HG03159 (cell line): Measurements from ENCODE around the gene WNT4.
"Not testable (repeated sequence)": the region's sequence is repeated elsewhere in the genome, so short reads cannot be mapped to it uniquely, and the experiment has no call there.

Experiments used
- ATAC-seq: cut with Tn5 transposase; IDR thresholded peaks from one replicate; pipeline ENCODE4 v1.9.1; 2021; ENCODE audit warnings: mild to moderate bottlenecking, moderate library complexity; ENCODE audit not compliant: unreplicated experiment

Gene WNT4

DNA sequence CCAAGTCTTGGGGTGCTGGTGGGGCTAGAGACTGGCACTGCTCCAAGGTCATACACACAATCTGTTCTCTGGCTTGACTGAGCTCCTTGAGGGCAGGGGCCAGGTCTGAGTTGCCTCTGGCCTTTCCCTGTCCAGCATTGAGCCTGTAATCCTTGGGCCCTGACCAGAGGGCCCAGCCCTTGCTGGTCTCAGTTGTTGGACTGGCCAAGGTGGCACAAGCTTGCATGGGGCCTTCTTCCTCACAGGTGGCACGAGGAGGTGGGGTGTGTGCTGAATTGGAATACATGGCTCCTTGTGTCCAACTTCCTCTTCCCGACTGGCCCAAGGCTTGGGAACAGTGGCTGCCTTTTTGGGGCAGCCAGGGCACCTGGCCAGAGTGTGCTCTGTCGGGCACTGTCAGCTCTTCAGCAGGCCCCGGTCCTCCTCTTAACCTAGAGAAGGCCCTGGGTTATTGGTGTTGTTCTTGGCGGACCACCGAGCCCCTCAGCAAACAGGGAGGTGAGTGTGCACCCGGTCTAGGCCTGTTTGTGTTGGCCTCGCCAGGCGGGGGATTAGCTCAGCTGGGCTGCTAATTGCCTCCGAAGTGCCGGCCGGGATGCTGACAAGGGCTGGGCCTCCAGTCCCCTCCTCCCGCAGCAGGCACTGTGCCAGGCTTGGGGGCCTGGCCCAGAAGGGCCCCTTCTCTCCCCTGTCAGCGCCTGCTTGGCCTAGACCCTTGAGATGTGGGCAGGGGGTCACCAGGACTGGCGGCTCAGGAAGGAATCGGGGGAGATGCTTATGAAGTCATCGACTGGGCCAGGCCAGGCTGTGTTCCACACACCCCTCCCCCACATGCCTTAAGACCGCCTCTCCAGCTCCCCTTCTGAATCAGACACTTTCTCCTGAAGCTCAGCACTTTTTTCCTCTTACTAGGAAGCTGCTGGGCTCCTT is 28.5 kb downstream of the WNT4 start:
- ATAC-seq: no peak

DNA sequence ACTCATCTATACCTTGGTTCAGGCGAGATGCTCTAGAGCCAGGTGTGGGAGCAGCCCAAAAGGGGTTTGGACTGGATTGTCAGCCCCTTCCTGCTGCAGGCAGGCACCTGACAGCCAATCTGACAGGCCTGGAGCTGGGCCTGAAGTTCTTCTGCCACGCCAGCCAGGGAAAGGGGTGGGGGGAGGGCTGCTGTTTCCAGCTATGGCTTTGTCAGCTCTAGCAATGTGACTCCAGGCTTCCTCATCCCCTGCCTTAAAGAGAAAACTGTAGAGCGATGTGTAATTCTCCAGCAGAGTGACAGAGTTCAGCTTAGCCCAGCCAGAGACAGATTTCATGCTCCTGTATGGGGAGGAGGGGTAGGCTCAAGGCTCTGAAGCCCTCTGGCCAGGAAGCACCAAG is 30.3 kb downstream of the WNT4 start:
- ATAC-seq: no peak

DNA sequence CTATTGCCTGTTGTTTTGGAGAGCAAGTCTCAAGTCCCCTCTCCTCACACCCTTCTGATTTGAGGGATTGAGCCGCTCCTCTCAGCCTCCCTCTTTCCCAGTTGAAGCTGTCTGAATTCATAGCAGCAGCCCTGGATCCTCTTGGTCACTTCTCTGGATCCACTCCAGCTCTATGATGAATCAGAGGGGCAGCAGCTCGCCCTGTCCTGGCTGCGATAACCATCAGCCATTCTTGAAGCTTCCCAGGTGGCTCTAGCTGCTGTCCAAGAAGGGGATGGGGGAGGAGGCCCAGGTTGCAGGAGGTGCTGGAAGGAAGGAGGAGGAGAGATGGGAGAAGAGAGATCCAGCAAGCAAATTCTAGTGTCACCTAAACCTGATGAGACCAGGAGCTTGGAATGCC is 31.3 kb downstream of the WNT4 start:
- no peak for ATAC-seq

DNA sequence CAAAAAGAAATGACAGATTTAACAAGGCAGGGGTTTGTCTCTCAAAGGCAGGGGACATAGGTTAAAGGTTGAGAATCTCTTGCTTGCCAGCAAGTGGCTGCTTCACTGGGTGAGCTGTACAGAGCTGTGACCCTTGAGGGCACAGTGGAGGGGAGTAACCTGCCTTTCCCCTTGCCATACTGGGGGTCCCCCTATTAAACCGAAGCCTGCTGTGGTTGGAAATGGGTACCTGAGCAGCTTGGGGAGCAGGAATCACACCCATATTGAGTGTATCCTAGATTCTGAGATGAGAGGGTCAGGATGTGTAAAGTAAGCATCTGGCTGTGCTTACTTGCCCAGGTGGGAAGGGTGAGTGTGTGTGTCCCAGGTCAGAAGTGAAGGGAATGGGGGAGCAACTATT is 31.8 kb downstream of the WNT4 start:
- ATAC-seq: no peak

DNA sequence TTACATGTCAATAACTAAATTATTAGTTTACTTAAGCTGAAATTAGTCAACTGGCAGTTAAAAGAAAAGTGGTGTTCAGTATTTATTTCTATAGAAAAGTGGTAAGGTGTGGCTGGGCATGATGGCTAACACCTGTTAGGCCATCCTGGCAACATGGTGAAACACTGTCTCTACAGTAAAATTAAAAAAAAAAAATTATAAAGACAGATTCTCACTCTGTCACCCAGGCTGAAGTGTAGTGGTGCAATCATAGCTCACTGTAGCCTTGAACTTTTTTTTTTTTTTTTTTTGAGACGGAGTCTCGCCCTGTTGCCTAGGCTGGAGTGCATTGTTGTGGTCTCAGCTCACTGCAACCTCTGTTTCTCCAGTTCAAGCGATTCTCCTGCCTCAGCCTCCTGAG is 32.9 kb downstream of the WNT4 start:
- no peak for ATAC-seq

DNA sequence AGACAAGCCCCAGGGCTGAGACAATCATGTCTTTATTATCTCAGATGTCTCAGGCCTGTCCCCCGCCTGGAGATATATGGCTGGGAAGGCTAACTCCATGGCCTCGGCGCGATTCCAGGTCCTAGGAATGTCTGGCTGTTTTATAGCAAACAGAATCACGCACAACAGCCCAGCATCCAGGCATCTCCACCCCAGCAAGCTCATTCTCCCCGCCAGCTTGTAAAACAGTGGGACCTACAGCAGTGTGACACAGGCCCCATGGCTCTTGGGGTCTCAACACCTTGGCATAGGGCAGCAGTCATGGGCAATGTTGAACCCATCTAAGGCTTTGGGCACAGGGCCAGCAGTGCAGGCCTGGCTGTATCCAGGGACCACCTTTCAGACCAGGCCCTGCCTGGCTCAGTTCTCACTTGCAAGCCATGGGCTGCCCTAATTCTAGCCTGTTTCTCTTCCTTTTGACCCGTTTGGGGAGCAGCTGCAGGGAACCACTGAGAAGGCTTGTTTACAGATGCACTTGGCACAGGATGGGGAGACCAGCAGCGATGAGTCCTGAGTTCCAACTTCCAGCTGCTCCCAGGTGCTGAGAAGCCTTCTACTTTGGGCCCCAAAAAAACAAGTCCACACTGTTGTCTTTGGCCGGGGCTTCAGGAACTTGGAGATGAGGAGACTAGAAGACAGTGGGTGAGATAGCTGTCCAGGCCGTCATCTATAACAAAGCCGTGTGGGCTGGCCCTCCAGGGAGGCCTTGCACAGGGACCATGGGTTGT is 34.4 kb downstream of the WNT4 start:
- ATAC-seq: no peak

DNA sequence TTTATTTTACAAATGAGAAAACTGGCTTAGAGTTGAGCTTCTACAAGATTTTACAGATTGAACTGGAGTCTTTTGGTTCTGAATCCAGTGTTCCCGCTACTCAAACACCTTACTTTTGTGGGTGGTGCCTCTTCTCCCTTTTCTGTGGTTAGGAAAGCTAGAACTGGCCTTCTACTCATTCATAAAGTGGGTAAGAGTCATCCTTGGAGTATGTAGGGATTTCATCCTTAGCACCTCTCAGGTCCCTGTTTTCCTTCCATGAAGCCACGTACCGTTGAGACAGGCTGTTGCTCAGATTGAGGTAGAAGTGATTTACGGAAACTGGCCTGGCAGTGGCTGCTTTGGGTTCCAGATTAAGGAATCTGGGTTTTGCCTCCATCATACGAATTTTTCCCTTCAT is 35.8 kb downstream of the WNT4 start:
- no peak for ATAC-seq

DNA sequence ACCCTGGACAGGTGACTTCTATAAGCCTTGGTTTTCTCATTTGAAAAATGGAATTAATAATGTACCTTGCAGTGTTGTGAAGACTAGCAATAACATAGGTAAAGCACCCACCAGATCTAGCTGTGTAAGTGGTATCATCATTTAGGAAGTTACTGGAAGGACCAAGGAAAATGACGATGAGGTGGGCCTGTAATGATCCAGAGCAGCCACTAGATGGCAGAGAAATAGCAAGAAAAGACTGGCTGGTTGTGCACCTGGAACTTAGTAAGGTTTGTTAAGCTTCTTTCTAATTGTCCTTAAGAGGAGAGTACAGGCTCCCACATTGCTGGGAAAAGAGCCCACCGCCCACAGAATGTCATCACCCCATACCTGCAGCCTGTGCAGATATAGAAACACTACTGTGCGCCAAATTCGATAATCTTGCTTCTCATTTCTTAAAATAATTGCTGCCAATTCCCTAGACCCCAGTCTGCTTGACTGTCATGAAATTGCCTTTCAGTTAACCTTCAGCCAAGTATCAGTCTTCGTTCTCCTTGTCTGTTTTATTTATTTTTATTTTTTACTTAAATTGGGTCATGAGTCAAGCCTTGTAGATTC is 37.2 kb downstream of the WNT4 start:
- ATAC-seq: no peak

DNA sequence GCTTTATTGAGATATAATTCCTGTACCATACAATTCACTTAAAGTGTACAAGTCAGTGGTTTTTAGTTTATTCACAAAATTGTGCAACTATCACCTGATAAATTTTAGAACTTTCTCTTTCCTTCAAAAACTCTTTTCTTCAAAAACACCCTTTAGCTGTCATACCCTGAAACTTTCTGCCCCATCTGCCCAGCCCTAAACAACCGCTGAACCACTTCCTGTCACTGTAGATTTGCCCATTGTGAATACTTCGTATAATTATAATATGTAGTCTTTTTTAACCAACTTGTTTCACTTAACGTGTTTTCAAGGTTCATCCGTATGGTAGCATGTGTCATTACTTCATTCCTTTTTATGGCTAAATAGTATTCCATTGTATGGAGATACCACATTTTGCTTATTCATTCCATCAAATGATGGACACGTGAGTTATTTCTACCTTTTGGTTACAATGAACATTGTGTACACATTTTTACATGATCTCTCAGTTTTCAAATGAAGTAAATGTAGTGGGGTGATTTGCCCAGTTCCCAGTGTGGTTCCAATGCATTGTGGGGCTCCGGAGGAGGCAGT is 37.9 kb downstream of the WNT4 start:
- no peak for ATAC-seq

DNA sequence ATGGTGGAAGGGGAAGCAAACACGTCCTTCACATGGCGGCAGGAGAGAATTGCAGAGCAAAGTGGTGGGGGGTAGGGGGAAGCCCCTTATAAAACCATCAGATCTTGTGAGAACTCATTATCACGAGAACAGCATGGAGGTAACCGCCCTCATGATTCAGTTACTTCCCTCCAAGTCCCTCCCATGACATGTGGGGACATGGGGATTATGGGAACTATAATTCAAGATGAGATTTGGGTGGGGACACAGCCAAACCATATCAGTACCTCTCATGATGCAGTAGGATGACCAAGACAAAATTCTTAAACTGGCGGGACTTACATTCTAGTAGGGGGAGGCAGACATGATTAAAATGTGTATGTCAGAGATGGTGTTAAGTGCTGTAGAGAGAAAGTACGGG is 38.8 kb downstream of the WNT4 start:
- no peak for ATAC-seq

DNA sequence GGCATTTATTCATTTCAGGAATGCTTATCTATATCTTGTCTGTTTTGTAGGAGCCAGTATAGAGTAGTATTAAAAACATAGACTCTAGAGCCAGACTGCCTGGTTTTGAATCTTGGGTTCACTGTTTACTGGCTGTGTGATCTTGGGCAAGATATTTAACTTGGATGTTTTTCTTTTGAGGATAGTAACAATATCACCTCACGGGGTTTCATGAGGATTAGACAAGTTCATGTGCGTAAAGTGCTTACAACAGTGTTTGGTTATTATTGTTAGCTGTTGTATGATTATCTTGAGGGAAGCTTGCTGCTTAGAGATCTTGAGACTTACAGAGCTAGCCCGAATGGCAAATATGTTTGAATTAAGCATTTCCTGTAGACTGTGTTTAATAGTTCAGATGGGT is 40.2 kb downstream of the WNT4 start:
- ATAC-seq: no peak

DNA sequence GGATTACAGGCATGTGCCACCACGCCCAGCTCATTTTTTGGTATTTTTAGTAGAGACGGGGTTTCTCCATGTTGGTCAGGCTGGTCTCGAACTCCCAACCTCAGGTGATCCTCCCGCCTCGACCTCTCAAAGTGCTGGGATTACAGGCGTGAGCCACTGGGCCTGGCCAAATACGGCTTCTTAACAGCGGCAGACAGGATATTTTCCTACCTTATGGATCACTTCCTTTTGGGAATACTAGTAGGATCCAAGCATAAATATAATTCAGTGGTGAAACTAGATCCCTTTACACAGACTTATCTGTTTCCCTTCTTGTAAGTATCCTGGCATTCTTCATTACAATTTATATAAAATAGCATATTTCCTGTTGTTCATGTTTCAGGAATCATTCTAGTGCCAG is 40.9 kb downstream of the WNT4 start:
- no peak for ATAC-seq

DNA sequence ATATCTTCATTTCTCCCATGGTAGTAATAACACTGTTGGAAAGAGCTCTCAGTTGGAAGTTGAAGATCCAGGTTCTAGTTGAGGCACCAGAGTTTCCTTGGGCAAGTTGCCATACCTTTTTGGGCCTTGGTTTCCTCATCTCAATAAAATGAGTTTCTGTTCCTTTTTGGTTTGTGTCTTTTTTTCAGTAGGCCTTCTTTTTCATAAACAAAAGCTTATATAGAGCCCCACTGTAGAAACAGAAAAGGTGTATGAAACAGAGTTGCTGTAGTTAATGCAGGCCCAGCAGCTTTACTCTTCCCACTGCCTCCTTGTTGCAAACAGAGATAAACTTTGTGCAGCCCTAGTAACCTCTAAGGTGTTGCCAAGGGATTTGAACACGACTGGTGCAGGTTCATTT is 41.7 kb downstream of the WNT4 start:
- ATAC-seq: no peak

DNA sequence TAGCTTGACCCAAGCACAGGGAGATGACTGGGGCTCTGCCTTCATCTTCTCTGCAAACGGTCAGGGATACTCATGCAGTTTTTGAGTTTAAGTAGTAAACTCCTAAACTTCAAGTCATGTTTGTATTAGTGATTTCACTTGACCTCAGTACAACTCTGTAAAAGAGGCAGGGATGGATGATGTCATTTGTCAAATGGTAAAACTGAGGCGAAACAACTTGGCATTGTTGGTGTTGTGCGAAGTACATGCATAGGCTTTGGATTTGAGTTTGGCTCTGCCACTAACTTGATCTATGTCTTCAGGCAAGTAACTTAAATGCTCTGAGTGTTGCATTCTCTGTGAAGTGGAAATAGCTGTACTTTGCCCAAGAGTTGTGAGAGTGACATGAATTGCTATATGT is 42.7 kb downstream of the WNT4 start:
- ATAC-seq: no peak

DNA sequence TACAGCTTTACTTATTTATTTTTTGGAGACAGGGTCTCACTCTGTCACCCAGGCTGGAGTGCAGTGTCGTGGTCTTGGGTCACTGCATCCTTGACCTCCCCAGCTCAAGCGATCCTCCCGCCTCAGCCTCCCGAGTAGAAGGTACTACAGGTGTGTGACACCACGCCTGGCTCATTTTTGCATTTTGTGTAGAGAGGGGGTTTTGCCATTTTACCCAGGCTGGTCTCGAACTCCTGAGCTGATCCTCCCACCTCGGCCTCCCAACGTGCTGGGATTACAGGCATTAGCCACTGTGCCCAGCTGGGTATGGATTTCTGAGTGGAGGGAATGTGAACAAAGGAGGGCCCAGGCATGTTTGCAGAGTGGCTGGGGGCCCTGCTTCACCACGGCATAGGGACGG is 44.1 kb downstream of the WNT4 start:
- no peak for ATAC-seq

DNA sequence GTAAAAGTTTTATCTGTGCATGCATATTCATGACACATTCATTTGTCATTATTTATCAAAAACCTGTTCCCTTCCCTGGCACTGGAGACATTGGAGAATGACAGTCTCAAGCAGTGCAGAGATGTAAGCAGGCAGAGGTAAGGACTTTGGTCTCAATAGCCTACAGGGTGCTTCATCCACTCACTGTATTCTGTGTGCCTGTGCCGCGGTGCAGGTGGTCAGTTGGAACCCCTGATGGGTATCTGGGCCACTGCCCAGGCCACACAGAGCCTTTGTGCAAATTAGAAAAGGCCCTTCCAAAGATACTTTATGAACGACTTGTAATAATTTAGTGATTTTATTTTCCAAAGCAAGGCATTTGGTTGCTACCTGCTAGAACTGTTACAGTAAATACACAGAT is 46.4 kb downstream of the WNT4 start:
- ATAC-seq: no peak

DNA sequence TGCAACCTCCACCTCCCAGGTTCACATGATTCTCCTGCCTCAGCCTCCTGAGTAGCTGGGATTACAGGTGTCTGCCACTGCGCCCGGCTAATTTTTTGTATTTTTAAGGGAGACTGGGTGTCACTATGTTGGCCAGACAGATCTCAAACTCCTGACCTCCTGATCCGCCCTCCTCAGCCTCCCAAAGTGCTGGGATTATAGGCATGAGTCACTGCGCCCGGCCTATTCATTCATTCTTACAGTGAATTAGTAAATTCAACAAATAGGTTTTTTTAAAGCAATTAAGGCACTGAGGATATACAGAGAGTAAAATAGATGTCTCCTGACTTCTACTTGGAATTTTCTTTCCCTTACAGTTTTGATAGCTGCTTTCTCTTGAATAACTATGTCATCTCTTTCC is 46.9 kb downstream of the WNT4 start:
- no peak for ATAC-seq

DNA sequence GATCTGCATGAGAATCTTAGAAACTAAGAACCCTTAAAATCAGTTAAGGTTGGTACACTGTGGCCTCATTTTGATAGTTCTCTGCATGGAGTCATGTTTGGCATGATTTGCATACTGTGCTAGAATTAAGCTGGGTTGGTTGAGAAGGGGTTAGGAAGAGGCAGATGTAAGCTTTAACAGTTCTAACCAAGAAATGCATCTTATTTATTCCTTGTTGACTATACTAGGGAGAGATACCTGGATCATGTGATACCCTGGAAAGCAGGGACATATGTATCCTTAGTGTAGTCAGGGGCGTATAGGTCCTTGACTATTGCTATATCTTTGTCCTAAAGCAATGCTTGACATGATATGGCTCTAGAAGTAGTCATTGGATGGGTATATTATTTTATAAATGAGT is 49.4 kb downstream of the WNT4 start:
- no peak for ATAC-seq

DNA sequence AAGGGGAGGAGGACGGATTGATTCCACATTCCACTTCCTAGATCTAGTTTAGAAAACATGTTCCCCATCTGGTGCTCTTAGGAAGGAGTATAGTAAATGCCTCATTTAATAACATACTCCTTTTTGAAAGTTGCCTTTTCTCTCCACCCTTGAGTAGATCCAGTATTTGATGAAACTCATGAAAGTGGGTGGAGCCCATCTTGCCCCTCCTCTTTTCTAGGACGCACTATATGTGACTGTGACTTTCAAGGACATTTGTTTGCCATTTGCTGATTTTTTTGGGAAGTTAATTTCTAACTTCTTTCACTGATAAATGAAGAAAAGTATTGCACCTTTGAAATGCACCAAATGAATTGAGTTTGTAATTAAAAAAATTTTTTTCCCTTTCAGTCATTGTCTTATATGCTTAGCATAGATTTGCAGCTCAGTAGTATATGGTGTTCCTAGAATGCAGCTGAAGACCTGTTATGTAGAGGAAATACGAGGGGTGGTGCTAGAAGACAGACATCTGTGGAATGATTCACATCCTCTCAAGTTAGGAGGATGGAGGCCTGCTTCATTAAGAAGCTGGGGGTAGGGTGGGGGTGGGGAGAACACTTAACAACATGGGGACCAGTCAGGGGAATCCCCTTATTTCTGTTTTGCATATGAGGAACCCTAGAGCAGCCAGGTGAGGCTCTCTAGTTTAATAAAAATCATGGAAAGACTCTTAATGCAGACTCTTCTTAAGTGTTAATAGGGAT is 50.7 kb downstream of the WNT4 start:
- not testable (repeated sequence) for ATAC-seq

DNA sequence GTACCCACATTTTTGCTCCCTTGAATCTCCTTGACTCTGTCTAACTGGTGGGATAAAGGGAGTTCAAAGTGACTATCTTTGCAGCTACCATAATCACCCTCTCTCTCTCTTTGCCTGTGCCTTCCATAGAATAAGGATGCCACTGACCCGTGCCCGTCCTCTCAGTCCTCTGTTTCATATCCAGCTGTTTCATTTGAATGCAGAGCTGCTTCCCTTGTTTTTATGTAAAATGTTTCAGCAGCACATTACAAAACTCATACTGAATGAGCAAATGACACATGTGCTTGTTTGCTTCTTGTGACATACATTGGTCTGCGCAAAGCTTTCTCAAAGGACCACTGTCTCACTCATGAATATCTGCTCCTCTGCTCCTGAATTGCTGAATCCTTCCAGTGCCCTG is 52.0 kb downstream of the WNT4 start:
- ATAC-seq: no peak

DNA sequence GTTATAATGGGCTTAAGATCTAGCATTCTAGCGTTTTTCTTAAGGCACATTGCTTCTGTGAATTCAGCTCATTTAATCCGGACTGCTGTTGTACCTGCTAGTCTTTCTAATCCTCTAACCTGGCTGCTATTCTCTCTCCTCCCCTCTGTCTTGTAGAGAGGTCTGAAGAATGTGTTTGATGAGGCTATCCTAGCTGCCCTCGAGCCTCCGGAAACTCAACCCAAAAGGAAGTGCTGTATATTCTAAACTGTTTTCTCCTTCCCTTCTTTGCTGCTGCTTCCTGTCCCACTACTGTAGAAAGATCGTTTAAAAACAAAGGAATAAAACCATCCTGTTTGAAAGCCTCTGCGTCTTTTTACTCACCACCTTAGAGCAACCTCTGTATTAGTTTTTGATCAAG is 53.1 kb downstream of the WNT4 start:
- no peak for ATAC-seq
